Caco-2 (cell line): ENCODE measurements around the gene PIGS. TPM values are rescaled to one million over a fixed set of nuclear protein-coding genes. Genes with fewer than 3 reads are reported as not detected.
"Not testable (repeated sequence)": the region's sequence is repeated elsewhere in the genome, so short reads cannot be mapped to it uniquely, and the experiment has no call there.

ENCODE experiments used
- BruUV-seq: library from RNA; stranded (reverse); fragments of 400-500 nt; replicated peaks from 2 replicates; lab custom pipeline; 2021; lab: Mats Ljungman, UMichigan
- CTCF ChIA-PET: fragments of 300-600 bp; sonication (Branson Sonifier 250); formaldehyde crosslinking; loops from one replicate; lab custom pipeline; 2022; ENCODE audit warnings: antibody characterized with exemption; lab: Charles Lee
- POLR2A ChIA-PET: fragments of 300-600 bp; sonication (Branson Sonifier 250); formaldehyde crosslinking; loops from one replicate; lab custom pipeline; 2022; ENCODE audit warnings: antibody characterized with exemption; lab: Charles Lee
- DNase-seq, 2 experiments: peaks; one replicate each; pipeline versions ENCODE4 v3.0.0 to v3.0.0-alpha.2; 2020 to 2022
- H3K27me3 ChIP-seq: replicated peaks from 2 replicates; pipeline ENCODE4 v1.6.0; 2011; ENCODE audit warnings: low read length; ENCODE audit not compliant: control insufficient read depth, insufficient read depth
- H3K36me3 ChIP-seq: 2 replicates; pipeline ENCODE4 v1.5.1; 2011; ENCODE audit warnings: low read length; ENCODE audit not compliant: control insufficient read depth, insufficient read depth
- H3K4me1 ChIP-seq: fragments of 250-450 bp; sonication (Bioruptor Pico); 2 replicates; pipeline ENCODE4 v1.5.1; 2020; ENCODE audit warnings: mild to moderate bottlenecking
- H3K4me3 ChIP-seq: 2 replicates; pipeline ENCODE4 v1.5.1; 2011; ENCODE audit warnings: low read depth, mild to moderate bottlenecking, control low read depth, low read length
- H3K9me3 ChIP-seq: fragments of 250-450 bp; sonication (Bioruptor Pico); 2 replicates; pipeline ENCODE4 v1.5.1; 2020; ENCODE audit warnings: mild to moderate bottlenecking, moderate library complexity
- H3K27ac Mint-ChIP-seq: one replicate; pipeline ENCODE4 v1.8.0; 2022; ENCODE audit warnings: mixed read lengths; ENCODE audit not compliant: unreplicated experiment
- H3K27me3 Mint-ChIP-seq: one replicate; pipeline ENCODE4 v1.8.0; 2022; ENCODE audit warnings: mixed read lengths; ENCODE audit not compliant: insufficient read depth, unreplicated experiment
- H3K36me3 Mint-ChIP-seq: one replicate; pipeline ENCODE4 v1.8.0; 2022; ENCODE audit warnings: mild to moderate bottlenecking, mixed read lengths; ENCODE audit not compliant: insufficient read depth, unreplicated experiment
- H3K4me1 Mint-ChIP-seq: one replicate; pipeline ENCODE4 v1.8.0; 2022; ENCODE audit warnings: low read depth, mixed read lengths; ENCODE audit not compliant: unreplicated experiment
- H3K4me3 Mint-ChIP-seq: one replicate; pipeline ENCODE4 v1.8.0; 2022; ENCODE audit warnings: mild to moderate bottlenecking, moderate library complexity, mixed read lengths; ENCODE audit not compliant: unreplicated experiment
- H3K9me3 Mint-ChIP-seq: one replicate; pipeline ENCODE4 v1.8.0; 2022; ENCODE audit warnings: mixed read lengths; ENCODE audit not compliant: unreplicated experiment
- intact Hi-C: fragments of 100-400 bp; cut with micrococcal nuclease; formaldehyde crosslinking; loops from one replicate; pipeline ENCODE4 v1.10.0; 2022; ENCODE audit not compliant: unreplicated experiment
- total RNA-seq: library from RNA; stranded (reverse); gene quantifications from 2 replicates; pipeline ENCODE4 v1.2.3, GENCODE V29; 2022
- TF ChIP-seq, protein P1 (sequence below), 2 experiments: fragments of 200-600 bp in 1 of 2; IDR thresholded peaks; 1 replicate in 1 of 2; 2 replicates in 1 of 2; pipeline versions ENCODE4 v1.5.1 to v1.8.0; 2011 to 2022; ENCODE audit warnings: antibody characterized with exemption in 1 of 2, control low read depth in 1 of 2, inconsistent platforms in 1 of 2, low read depth in 1 of 2, low read length in 1 of 2, mild to moderate bottlenecking in 1 of 2, moderate library complexity in 1 of 2; ENCODE audit not compliant: insufficient read depth in 1 of 2, severe bottlenecking in 1 of 2, unreplicated experiment in 1 of 2

The PIGS gene
- total RNA-seq, 1 experiment from 2014 or later: 99.6 TPM

- peaks cover 53% of the 10 kb centered on the region for H3K36me3 Mint-ChIP-seq
- peak; percentile 50 to 66 for DNase-seq
- H3K9me3 ChIP-seq: no peaks in the 10 kb centered on the region
- POLR2A ChIA-PET: no interaction called here
- H3K4me1 Mint-ChIP-seq: peaks cover 9% of the 10 kb centered on the region
- H3K9me3 Mint-ChIP-seq: no peaks in the 10 kb centered on the region
- no peaks in the 10 kb centered on the region for H3K27me3 Mint-ChIP-seq
- BruUV-seq: no TSS peak
- H3K27me3 ChIP-seq: no peaks in the 10 kb centered on the region
- no peak overlapping the region for H3K4me3 Mint-ChIP-seq
- CTCF ChIA-PET: interaction anchor here (0.6 to 1.4 kb wide), 3 partner anchors 14 to 724 kb away, joined by 3 read pairs; no protein-coding TSS in a partner anchor
- H3K27ac Mint-ChIP-seq: peak overlapping the region; percentile 19
- H3K36me3 ChIP-seq: peaks cover 2% of the 10 kb centered on the region; the same call in 1 of the 2 replicates
- intact Hi-C loops: loop anchor here (1.0 to 2.0 kb wide), 2 partner anchors 64 to 119 kb away; no protein-coding TSS in a partner anchor
- H3K4me1 ChIP-seq: no peaks in the 10 kb centered on the region
- TF ChIP-seq, protein P1, sequence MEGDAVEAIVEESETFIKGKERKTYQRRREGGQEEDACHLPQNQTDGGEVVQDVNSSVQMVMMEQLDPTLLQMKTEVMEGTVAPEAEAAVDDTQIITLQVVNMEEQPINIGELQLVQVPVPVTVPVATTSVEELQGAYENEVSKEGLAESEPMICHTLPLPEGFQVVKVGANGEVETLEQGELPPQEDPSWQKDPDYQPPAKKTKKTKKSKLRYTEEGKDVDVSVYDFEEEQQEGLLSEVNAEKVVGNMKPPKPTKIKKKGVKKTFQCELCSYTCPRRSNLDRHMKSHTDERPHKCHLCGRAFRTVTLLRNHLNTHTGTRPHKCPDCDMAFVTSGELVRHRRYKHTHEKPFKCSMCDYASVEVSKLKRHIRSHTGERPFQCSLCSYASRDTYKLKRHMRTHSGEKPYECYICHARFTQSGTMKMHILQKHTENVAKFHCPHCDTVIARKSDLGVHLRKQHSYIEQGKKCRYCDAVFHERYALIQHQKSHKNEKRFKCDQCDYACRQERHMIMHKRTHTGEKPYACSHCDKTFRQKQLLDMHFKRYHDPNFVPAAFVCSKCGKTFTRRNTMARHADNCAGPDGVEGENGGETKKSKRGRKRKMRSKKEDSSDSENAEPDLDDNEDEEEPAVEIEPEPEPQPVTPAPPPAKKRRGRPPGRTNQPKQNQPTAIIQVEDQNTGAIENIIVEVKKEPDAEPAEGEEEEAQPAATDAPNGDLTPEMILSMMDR (IDR thresholded peaks at IDR 0.05; ENCODE audit: insufficient read depth in 1 of 2, low read depth in 1 of 2, low read length in 1 of 2, severe bottlenecking in 1 of 2, unreplicated experiment in 1 of 2): peak; percentile 73 to 80
- no peak overlapping the region for H3K4me3 ChIP-seq
Observed at GRCh38 chr17:28612936-28613872, 41.9 kb upstream of the PIGS start.

DNA sequence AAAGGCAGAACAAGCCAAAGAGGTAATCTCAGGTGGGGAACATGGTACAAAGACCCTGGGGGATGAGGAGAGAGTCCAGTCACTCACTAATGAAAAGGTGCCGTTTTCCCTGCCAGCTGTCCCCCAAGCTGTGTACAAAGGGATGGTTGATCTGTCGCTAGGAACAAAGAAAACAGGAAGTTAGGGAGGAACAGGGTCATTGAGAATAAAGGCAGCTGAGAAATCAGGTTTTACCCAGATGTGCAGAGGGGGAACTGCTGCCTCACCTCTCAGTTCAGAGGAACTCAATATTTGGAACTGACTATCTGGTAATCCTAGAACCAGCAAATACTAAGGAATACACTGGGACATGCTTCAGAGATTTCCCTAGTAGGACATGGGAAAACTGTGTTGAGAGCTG is 41.2 kb upstream of the PIGS start:
- Histone ChIP-seq H3K4me1 (no peaks in the 10 kb centered on the region), H3K9me3 (no peaks in the 10 kb centered on the region), H3K4me3 (no peak overlapping the region), H3K27me3 (no peaks in the 10 kb centered on the region), H3K36me3 (peaks cover 2% of the 10 kb centered on the region; the same call in 1 of the 2 replicates)
- H3K4me1 Mint-ChIP-seq: peaks cover 9% of the 10 kb centered on the region
- no peaks in the 10 kb centered on the region for H3K9me3 Mint-ChIP-seq
- ChIA-PET POLR2A (no interaction called here), CTCF (interaction anchor here (0.6 to 1.4 kb wide), 3 partner anchors 13 to 723 kb away, joined by 3 read pairs; no protein-coding TSS in a partner anchor)
- peaks cover 50% of the 10 kb centered on the region for H3K36me3 Mint-ChIP-seq
- H3K27me3 Mint-ChIP-seq: no peaks in the 10 kb centered on the region
- no peak for DNase-seq
- TF ChIP-seq, protein P1 (IDR thresholded peaks at IDR 0.05; ENCODE audit: insufficient read depth in 1 of 2, low read depth in 1 of 2, low read length in 1 of 2, severe bottlenecking in 1 of 2, unreplicated experiment in 1 of 2): no peak
- no TSS peak for BruUV-seq
- intact Hi-C loops: loop anchor here (2.0 kb wide), 1 partner anchor 64 kb away; no protein-coding TSS in a partner anchor
- H3K4me3 Mint-ChIP-seq: no peak overlapping the region
- H3K27ac Mint-ChIP-seq: no peak overlapping the region

DNA sequence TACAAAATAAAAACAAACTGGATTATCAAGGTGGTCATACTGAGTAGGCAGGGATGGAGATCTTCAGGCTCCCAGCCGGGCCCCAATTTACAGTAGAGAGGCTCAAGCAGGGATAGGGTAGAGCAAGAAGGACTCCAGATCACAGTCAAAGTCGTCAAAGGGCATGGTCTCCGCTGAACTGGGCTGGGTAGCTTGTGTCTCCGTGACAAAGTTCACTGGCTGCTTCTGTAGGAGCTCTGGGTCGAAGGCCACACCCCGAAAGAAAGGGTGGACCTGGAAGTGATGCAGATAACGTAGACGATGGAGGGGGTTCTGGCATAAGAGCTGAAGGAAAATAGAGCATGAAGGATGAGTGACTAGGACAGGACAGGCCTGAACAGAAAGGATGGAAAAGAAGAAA is 39.1 kb upstream of the PIGS start:
- H3K4me1 Mint-ChIP-seq: peaks cover 9% of the 10 kb centered on the region
- H3K36me3 Mint-ChIP-seq: peaks cover 38% of the 10 kb centered on the region
- Histone ChIP-seq H3K4me1 (no peaks in the 10 kb centered on the region; the same call in 1 of the 2 replicates), H3K36me3 (peaks cover 2% of the 10 kb centered on the region; the same call in 1 of the 2 replicates), H3K9me3 (no peaks in the 10 kb centered on the region), H3K27me3 (no peaks in the 10 kb centered on the region), H3K4me3 (no peak overlapping the region)
- H3K27ac Mint-ChIP-seq: no peak overlapping the region
- no peaks in the 10 kb centered on the region for H3K27me3 Mint-ChIP-seq
- H3K4me3 Mint-ChIP-seq: no peak overlapping the region
- ChIA-PET POLR2A (interaction anchor here (0.6 kb wide), 1 partner anchor 25 kb away, joined by 4 read pairs; no protein-coding TSS in a partner anchor), CTCF (no interaction called here)
- TF ChIP-seq, protein P1 (IDR thresholded peaks at IDR 0.05; ENCODE audit: insufficient read depth in 1 of 2, low read depth in 1 of 2, low read length in 1 of 2, severe bottlenecking in 1 of 2, unreplicated experiment in 1 of 2): no peak
- no peak for DNase-seq
- H3K9me3 Mint-ChIP-seq: no peaks in the 10 kb centered on the region
- no TSS peak for BruUV-seq
- intact Hi-C loops: no loop called here

- H3K27me3 ChIP-seq, H3K4me1 ChIP-seq, DNase-seq, intact Hi-C loops, BruUV-seq, H3K9me3 Mint-ChIP-seq, H3K4me3 Mint-ChIP-seq, H3K9me3 ChIP-seq, H3K4me3 ChIP-seq, CTCF ChIA-PET, H3K27me3 Mint-ChIP-seq, POLR2A ChIA-PET, H3K36me3 ChIP-seq, H3K27ac Mint-ChIP-seq: not testable (repeated sequence)
- peaks cover 11% of the 10 kb centered on the region for H3K4me1 Mint-ChIP-seq
- peaks cover 21% of the 10 kb centered on the region for H3K36me3 Mint-ChIP-seq
Observed at GRCh38 chr17:28604031-28604430, 32.7 kb upstream of the PIGS start.
